ENCODE results near the gene PPFIA4. TPM values are rescaled to one million over a fixed set of nuclear protein-coding genes. Genes with fewer than 3 reads are reported as not detected.

Gene PPFIA4
- total RNA-seq, 2 experiments from 2014 or later = 51.2 to 56.4 TPM

GRCh38 chr1:203086992-203087763, 60.9 kb downstream of the PPFIA4 start:
- Mint-ChIP-seq H3K27ac (no peak overlapping the region), H3K9me3 (ENCODE audit: low read depth) (no peaks in the 10 kb centered on the region), H3K4me1 (no peaks in the 10 kb centered on the region), H3K36me3 (ENCODE audit: low read depth) (no peaks in the 10 kb centered on the region), H3K27me3 (peaks cover 9% of the 10 kb centered on the region), H3K4me3 (no peak overlapping the region)
- POLR2A ChIA-PET = no interaction called here
- no peak for ATAC-seq
- DNase-seq = no peak
- CTCF ChIA-PET = interaction anchor here (0.7 kb wide), 1 partner anchor 10 kb away, joined by 3 read pairs; no protein-coding TSS in a partner anchor
- intact Hi-C loops (cut with DNase I, micrococcal nuclease) = no loop called here

- Mint-ChIP-seq H3K27ac (no peak overlapping the region), H3K4me3 (no peak overlapping the region), H3K36me3 (ENCODE audit: low read depth) (no peaks in the 10 kb centered on the region), H3K27me3 (peaks cover 12% of the 10 kb centered on the region), H3K9me3 (ENCODE audit: low read depth) (no peaks in the 10 kb centered on the region), H3K4me1 (no peaks in the 10 kb centered on the region)
- intact Hi-C loops (cut with DNase I, micrococcal nuclease) = no loop called here
- CTCF ChIA-PET = interaction anchor here (0.7 kb wide), 1 partner anchor 98 kb away, joined by 4 read pairs; no protein-coding TSS in a partner anchor
- no peak for DNase-seq
- ATAC-seq = no peak
- POLR2A ChIA-PET = no interaction called here
Observed at GRCh38 chr1:203088441-203088840, 62.1 kb downstream of the PPFIA4 start.

- Mint-ChIP-seq H3K9me3 (ENCODE audit: low read depth) (no peaks in the 10 kb centered on the region), H3K36me3 (ENCODE audit: low read depth) (no peaks in the 10 kb centered on the region), H3K4me3 (no peak overlapping the region), H3K4me1 (no peaks in the 10 kb centered on the region), H3K27ac (no peak overlapping the region), H3K27me3 (peaks cover 12% of the 10 kb centered on the region)
- ATAC-seq = no peak
- ChIA-PET CTCF (interaction anchor here (1.2 kb wide), 1 partner anchor 178 kb away, joined by 5 read pairs; no protein-coding TSS in a partner anchor), POLR2A (no interaction called here)
- DNase-seq = no peak
- intact Hi-C loops (cut with DNase I, micrococcal nuclease) = no loop called here
Observed at GRCh38 chr1:203089001-203089650, 62.8 kb downstream of the PPFIA4 start.

GRCh38 chr1:203089651-203090045, 63.4 kb downstream of the PPFIA4 start:
- no peaks in the 10 kb centered on the region for H3K4me1 Mint-ChIP-seq
- H3K36me3 Mint-ChIP-seq (ENCODE audit: low read depth) = no peaks in the 10 kb centered on the region
- no peak for DNase-seq
- no peak overlapping the region for H3K4me3 Mint-ChIP-seq
- peaks cover 4% of the 10 kb centered on the region for H3K9me3 Mint-ChIP-seq (ENCODE audit: low read depth)
- no peak for ATAC-seq
- intact Hi-C loops (cut with DNase I, micrococcal nuclease) = no loop called here
- peaks cover 12% of the 10 kb centered on the region for H3K27me3 Mint-ChIP-seq
- CTCF ChIA-PET = interaction anchor here (1.2 kb wide), 1 partner anchor 178 kb away, joined by 5 read pairs; no protein-coding TSS in a partner anchor
- POLR2A ChIA-PET = no interaction called here
- H3K27ac Mint-ChIP-seq = no peak overlapping the region

GRCh38 chr1:203090421-203091198, 64.3 kb downstream of the PPFIA4 start:
- H3K4me1 Mint-ChIP-seq = no peaks in the 10 kb centered on the region
- peaks cover 18% of the 10 kb centered on the region for H3K27me3 Mint-ChIP-seq
- no peak for ATAC-seq
- no peak overlapping the region for H3K27ac Mint-ChIP-seq
- H3K9me3 Mint-ChIP-seq (ENCODE audit: low read depth) = peaks cover 14% of the 10 kb centered on the region
- CTCF ChIA-PET = interaction anchor here (1.0 kb wide), 1 partner anchor 36 kb away, joined by 3 read pairs; the partner anchor contains the start of gene ADORA1
- H3K4me3 Mint-ChIP-seq = no peak overlapping the region
- POLR2A ChIA-PET = no interaction called here
- H3K36me3 Mint-ChIP-seq (ENCODE audit: low read depth) = no peaks in the 10 kb centered on the region
- intact Hi-C loops (cut with DNase I, micrococcal nuclease) = no loop called here
- no peak for DNase-seq

GRCh38 chr1:203091199-203091477, 64.8 kb downstream of the PPFIA4 start:
- no peak for ATAC-seq
- Mint-ChIP-seq H3K27me3 (peaks cover 18% of the 10 kb centered on the region), H3K9me3 (ENCODE audit: low read depth) (peaks cover 17% of the 10 kb centered on the region), H3K4me3 (no peak overlapping the region), H3K27ac (no peak overlapping the region), H3K4me1 (no peaks in the 10 kb centered on the region), H3K36me3 (ENCODE audit: low read depth) (no peaks in the 10 kb centered on the region)
- DNase-seq = no peak
- ChIA-PET CTCF (interaction anchor here (1.0 kb wide), 1 partner anchor 36 kb away, joined by 3 read pairs; the partner anchor contains the start of gene ADORA1), POLR2A (no interaction called here)
- intact Hi-C loops (cut with DNase I, micrococcal nuclease) = no loop called here

- Mint-ChIP-seq H3K9me3 (ENCODE audit: low read depth) (peaks cover 17% of the 10 kb centered on the region), H3K27me3 (peaks cover 18% of the 10 kb centered on the region), H3K36me3 (ENCODE audit: low read depth) (no peaks in the 10 kb centered on the region), H3K4me3 (no peak overlapping the region), H3K4me1 (no peaks in the 10 kb centered on the region), H3K27ac (no peak overlapping the region)
- ChIA-PET POLR2A (no interaction called here), CTCF (interaction anchor here (1.0 kb wide), 1 partner anchor 35 kb away, joined by 3 read pairs; the partner anchor contains the start of gene ADORA1)
- ATAC-seq (no peak), DNase-seq (no peak)
- intact Hi-C loops (cut with DNase I, micrococcal nuclease) = no loop called here
Observed at GRCh38 chr1:203091761-203092330, 65.6 kb downstream of the PPFIA4 start.

GRCh38 chr1:203093754-203094410, 67.6 kb downstream of the PPFIA4 start:
- CTCF ChIA-PET = interaction anchor here (0.6 to 1.0 kb wide), 4 partner anchors 12 to 767 kb away, joined by 3 read pairs; no protein-coding TSS in a partner anchor
- no peak overlapping the region for H3K4me3 Mint-ChIP-seq

GRCh38 chr1:203095061-203095690, 68.9 kb downstream of the PPFIA4 start:
- DNase-seq (no peak), ATAC-seq (no peak)
- CTCF ChIA-PET = interaction anchor here (0.6 to 0.8 kb wide), 2 partner anchors 22 to 121 kb away, joined by 3 read pairs; no protein-coding TSS in a partner anchor
- H3K9me3 Mint-ChIP-seq (ENCODE audit: low read depth) = peaks cover 17% of the 10 kb centered on the region
- POLR2A ChIA-PET = no interaction called here
- intact Hi-C loops (cut with DNase I, micrococcal nuclease) = no loop called here
- no peak overlapping the region for H3K27ac Mint-ChIP-seq
- H3K27me3 Mint-ChIP-seq = peaks cover 19% of the 10 kb centered on the region
- no peak overlapping the region for H3K4me3 Mint-ChIP-seq
- H3K36me3 Mint-ChIP-seq (ENCODE audit: low read depth) = no peaks in the 10 kb centered on the region
- H3K4me1 Mint-ChIP-seq = no peaks in the 10 kb centered on the region

More at GRCh38 chr1:203093754-203094410, 67.6 kb downstream of the PPFIA4 start:
- DNase-seq = no peak
- Mint-ChIP-seq H3K36me3 (ENCODE audit: low read depth) (no peaks in the 10 kb centered on the region), H3K27me3 (peaks cover 16% of the 10 kb centered on the region), H3K9me3 (ENCODE audit: low read depth) (peaks cover 17% of the 10 kb centered on the region), H3K27ac (no peak overlapping the region), H3K4me1 (no peaks in the 10 kb centered on the region)
- intact Hi-C loops (cut with DNase I, micrococcal nuclease) = no loop called here
- POLR2A ChIA-PET = interaction anchor here (0.6 kb wide), 1 partner anchor 17 kb away, joined by 3 read pairs; no protein-coding TSS in a partner anchor
- no peak for ATAC-seq

GRCh38 chr1:203096566-203096965, 70.3 kb downstream of the PPFIA4 start:
- intact Hi-C loops (cut with DNase I, micrococcal nuclease) = no loop called here
- ChIA-PET CTCF (interaction anchor here (1.0 kb wide), 1 partner anchor 10 kb away, joined by 3 read pairs; no protein-coding TSS in a partner anchor), POLR2A (no interaction called here)
- Mint-ChIP-seq H3K4me1 (no peaks in the 10 kb centered on the region), H3K9me3 (ENCODE audit: low read depth) (peaks cover 17% of the 10 kb centered on the region), H3K36me3 (ENCODE audit: low read depth) (no peaks in the 10 kb centered on the region), H3K27ac (no peak overlapping the region), H3K4me3 (no peak overlapping the region), H3K27me3 (peaks cover 15% of the 10 kb centered on the region)
- ATAC-seq (no peak), DNase-seq (no peak)
